GM10266 (cell line): ENCODE measurements around the gene PRODH2.

Source experiments
- DNase-seq: peaks from one replicate; pipeline ENCODE4 v3.0.0; 2012; ENCODE audit errors: extremely low spot score
- TF ChIP-seq, protein P1 (sequence below): IDR thresholded peaks from 2 replicates; pipeline ENCODE4 v1.5.1; 2012; ENCODE audit warnings: mild to moderate bottlenecking, low read depth; ENCODE audit not compliant: control insufficient read depth, insufficient read depth; ENCODE audit errors: missing control alignments

The PRODH2 gene

GRCh38 chr19:35856546-35857149, 44.0 kb upstream of the PRODH2 start, which contains the start of gene KIRREL2:
Gene KIRREL2, plus strand, starts transcription at chr19:35856911. Its CDS starts 209 bp downstream, at chr19:35857120.
- DNase-seq = peak; percentile 68
- TF ChIP-seq, protein P1, sequence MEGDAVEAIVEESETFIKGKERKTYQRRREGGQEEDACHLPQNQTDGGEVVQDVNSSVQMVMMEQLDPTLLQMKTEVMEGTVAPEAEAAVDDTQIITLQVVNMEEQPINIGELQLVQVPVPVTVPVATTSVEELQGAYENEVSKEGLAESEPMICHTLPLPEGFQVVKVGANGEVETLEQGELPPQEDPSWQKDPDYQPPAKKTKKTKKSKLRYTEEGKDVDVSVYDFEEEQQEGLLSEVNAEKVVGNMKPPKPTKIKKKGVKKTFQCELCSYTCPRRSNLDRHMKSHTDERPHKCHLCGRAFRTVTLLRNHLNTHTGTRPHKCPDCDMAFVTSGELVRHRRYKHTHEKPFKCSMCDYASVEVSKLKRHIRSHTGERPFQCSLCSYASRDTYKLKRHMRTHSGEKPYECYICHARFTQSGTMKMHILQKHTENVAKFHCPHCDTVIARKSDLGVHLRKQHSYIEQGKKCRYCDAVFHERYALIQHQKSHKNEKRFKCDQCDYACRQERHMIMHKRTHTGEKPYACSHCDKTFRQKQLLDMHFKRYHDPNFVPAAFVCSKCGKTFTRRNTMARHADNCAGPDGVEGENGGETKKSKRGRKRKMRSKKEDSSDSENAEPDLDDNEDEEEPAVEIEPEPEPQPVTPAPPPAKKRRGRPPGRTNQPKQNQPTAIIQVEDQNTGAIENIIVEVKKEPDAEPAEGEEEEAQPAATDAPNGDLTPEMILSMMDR = no peak

GRCh38 chr19:35853038-35853756, 40.6 kb upstream of the PRODH2 start:
- no peak for DNase-seq
- TF ChIP-seq, protein P1 = no peak

- no peak for DNase-seq
- TF ChIP-seq, protein P1 = no peak
Measured at GRCh38 chr19:35852029-35852780, 39.6 kb upstream of the PRODH2 start, which contains the start of gene NPHS1. Gene NPHS1, minus strand, starts transcription at chr19:35852504. Its CDS starts 667 bp downstream, at chr19:35851837.

DNA sequence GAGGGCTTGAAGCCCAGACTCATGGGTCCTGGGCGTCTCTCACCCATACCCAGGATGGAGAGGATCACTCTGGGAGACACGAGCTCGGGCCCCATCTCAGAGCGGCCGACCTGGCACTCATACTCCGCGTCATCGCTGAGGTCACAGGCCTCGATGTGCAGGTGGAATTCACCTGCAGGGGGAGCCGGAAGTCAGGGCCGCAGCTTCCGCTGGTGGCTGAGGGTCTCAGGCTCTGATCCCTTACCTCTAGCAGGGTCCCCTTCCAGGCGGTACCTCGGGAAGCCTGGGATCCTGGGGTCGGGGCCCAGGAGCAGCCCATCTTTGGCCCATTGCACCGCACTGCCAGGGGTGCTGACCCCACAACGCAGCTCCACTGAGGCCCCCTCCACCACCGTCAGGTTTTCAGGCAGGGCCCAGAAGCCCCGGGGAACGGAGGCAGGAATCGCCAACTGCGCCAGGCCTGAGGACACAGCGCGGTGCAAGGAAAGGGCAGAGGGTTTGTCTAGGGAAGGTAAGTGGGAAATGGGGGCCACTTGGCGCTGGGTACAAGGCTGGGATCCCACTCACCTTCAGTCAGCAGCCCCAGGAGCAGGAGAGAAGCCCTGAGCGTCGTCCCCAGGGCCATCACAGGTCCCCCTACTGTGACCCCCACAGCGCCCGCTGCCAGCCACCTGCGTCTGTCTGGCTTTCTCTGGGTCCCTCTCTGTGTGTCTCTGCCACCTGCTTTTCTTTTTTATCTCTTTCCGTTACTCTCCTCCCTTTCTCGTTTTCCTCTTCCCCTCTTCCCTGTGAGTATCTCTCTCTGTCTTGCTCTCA, 38.8 kb upstream of the PRODH2 start:
- TF ChIP-seq, protein P1 = no peak
- DNase-seq = no peak

GRCh38 chr19:35848919-35849505, 36.4 kb upstream of the PRODH2 start:
- TF ChIP-seq, protein P1 = no peak
- no peak for DNase-seq

- no peak for DNase-seq
- TF ChIP-seq, protein P1 = no peak
Measured at GRCh38 chr19:35848486-35848885, 35.8 kb upstream of the PRODH2 start.
